Measurements from ENCODE around the gene OR7C1.
"Not testable (repeated sequence)": the region's sequence is repeated elsewhere in the genome, so short reads cannot be mapped to it uniquely, and the experiment has no call there.

Gene OR7C1

DNA sequence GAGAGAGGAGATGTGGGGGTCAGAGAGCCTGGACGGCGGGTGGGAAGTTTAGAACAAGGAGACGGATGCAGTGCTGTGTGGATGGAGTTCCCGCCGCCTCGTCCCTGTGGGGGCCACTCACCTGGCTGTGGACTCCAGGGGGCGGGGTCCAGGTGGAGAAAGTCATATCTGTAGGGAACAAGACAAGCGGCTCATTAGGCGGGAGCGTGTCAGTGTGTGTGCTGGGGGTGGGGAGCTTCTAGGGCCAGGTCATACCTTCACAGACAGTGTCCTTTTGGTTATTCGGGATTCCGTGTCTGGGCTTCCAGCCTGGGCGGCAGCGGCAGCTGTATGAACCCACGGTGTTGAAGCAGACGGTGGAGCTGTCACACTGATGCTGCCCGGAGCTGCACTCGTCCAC, 69.6 kb downstream of the OR7C1 start:
- DNase-seq (ENCODE audit: low read depth) = not testable (repeated sequence)

DNA sequence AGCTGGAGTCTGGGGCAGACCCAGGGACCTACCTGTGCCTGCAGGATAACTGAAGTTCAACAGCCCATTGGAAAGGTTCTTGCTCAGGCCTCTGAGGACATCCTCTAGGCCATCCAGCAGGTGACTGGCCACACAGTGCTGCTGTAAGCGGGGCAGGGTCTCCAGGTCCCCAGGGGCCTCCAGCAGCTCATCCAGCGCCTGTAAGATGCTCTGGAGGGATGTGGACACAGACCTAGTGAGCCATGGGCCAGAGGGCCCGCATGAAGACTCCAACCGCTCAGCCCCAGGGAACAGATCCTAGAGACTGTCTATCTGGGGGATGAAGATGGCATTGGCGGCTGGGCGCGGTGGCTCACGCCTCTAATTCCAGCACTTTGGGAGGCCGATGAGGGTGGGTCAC, 70.6 kb downstream of the OR7C1 start:
- no peak for DNase-seq (ENCODE audit: low read depth)

DNA sequence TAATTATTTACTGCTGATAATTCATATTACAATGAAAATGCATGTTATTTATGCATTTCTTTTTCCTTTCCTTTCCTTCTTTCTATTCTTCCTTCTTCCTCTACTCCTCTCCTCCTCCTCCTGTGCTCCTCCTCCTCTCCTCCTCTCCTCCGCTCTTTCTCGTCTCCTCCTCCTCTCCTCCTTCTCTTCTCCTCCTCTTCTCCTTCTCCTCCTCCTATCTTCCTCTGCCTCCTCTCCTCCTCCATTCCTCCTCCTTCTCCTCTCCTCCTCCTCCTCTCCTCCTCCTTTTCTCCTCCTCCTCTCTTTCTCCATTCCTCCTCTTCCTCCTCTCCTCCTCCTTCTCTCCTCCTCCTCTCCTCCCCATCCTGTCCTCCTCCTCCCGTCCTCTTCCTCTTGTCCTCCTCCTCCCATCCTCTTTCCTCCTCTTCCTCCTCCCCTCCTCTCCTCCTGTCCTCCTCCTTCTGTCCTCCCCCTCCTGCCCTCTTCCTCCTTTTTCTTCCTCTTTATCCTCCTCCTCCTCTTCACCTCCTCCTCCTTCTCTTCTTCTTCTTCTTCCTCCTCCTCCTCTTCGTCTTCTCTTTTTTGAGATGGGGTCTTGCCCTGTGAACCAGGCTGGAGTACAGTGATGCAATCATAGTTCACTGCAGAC, 71.4 kb downstream of the OR7C1 start:
- DNase-seq (ENCODE audit: low read depth) = no peak

DNA sequence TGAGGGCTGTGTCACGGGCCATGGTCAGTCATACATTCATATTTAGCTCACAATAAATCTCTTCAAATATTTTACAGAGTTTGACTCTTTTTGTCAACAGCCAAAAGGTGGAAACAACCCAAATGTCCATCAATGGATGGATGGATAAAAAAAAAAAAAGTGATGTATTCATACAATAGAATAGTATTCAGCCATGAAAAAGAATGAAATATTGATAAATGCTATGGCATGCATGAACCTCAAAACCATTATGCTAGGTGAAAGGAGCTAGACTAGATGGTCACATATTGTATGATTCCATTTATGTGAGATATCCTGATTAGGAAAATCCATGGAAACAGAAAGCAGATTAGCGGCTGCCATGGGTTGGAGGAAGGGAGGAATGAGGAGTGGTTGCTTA, 72.9 kb downstream of the OR7C1 start:
- DNase-seq (ENCODE audit: low read depth) = no peak

DNA sequence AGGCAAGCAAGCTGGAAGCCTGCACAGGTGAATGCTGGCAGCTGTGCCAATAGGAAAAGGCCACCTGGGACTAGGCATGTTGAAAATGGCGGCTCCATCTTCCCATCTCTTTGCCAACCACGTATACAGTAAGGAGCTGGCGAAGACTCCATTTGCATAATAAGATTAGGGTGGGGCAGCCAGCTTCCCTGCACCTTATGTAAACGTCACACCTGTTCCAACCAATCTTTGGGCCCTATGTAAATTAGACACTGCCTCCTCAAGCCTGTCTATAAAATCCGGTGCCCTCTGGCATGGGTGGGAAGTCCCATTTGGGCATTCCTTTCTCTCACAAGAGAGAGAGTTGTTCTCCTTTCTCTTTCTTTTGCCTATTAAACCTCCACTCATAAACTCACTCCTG, 73.4 kb downstream of the OR7C1 start:
- DNase-seq (ENCODE audit: low read depth) = no peak

DNA sequence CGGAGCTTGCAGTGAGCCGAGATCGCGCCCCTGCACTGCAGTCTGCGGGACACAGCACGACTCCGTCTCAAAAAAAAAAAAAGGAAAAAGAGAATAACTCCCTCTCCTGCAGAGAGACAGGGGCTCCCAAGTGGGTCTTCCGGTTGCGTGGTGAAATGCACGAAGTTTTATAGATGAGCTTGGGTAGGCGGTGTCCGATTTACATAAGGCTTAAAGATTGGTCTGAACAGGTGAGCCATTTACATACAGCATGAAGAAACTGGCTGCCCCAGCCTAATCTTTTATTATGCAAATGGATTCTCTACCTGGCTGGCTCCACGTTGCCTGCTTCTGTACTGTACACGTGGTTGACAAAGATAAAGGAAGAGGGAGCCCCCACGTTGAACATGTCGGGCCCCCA, 76.2 kb downstream of the OR7C1 start:
- DNase-seq (ENCODE audit: low read depth) = no peak

DNA sequence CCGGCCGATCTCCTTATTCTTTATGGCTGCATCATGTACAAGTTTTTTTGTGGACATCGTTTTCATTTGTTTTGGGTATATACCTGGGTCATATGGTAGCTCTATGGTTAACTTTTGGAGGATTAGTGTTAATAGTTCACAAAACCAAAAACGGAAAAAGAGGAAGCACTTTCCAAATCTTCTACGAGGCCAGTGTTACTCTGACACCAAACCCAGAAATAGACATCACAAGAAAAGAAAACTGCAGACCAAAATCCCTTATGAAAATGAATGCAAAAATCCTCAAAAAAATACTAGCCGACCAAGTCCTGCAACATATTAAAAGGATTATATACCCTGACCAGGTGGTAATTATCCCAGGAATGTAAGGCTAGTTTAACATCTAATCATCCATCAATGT, 86.4 kb downstream of the OR7C1 start:
- no peak for DNase-seq (ENCODE audit: low read depth)

Data from stimulated activated CD8-positive, alpha-beta memory T cell treated with anti-CD3 and anti-CD28 coated beads, Interleukin-15, amount 100 ng/mL, for 1 hour (primary cell).